Measurements from ENCODE around the gene WDR89.

GRCh38 chr14:63652406-63652805, 10.7 kb upstream of the WDR89 start:
- TF ChIP-seq CTCF (conservative IDR thresholded peaks at IDR 0.05; ENCODE audit: low read length) (no peak), EZH2phosphoT487 (IDR thresholded peaks at IDR 0.05; ENCODE audit: borderline replicate concordance) (no peak)
